Measurements from ENCODE around the gene EIF4A2. TPM values are rescaled to one million over a fixed set of nuclear protein-coding genes. Genes with fewer than 3 reads are reported as not detected.
"Not testable (repeated sequence)": the region's sequence is repeated elsewhere in the genome, so short reads cannot be mapped to it uniquely, and the experiment has no call there.

The EIF4A2 gene
- total and polyA plus RNA-seq, 3 experiments from 2014 or later, result 211 to 564 (median 563) TPM

DNA sequence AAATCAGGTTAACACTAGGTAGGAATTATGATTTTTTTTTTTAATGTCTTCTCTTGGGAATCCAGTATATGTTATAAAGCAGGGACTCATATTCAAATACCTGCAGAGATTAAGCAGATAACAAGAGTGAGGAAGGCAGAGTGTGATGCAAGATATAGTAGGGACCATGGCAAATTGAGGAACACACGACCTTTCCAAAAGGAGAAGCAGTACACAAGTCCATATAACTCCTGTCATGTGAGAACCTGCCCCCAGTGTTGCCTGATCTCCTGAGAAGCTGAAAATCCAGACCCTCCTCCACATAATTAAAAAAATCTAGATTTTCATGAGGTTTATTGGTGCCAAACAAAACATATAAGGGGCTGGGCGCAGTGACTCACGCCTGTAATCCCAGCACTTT is 19.3 kb downstream of the EIF4A2 start:
- H3K4me3 Mint-ChIP-seq, result peak overlapping the region in 1 of 7 donors; percentile 54
- DNase-seq, result no peak
- H3K4me1 Mint-ChIP-seq, result peaks cover 29 to 57% (median 50%) of the 10 kb centered on the region in 3 donors
- no peaks in the 10 kb centered on the region for H3K9me3 ChIP-seq (ENCODE audit: low read length)
- no peaks in the 10 kb centered on the region for H3K27me3 ChIP-seq (ENCODE audit: insufficient read depth, low read length, poor library complexity, severe bottlenecking)
- peaks cover 4 to 48% (median 6%) of the 10 kb centered on the region in 3 donors for H3K36me3 Mint-ChIP-seq
- no peaks in the 10 kb centered on the region for H3K9me3 Mint-ChIP-seq
- POLR2A ChIA-PET, result no interaction called here
- peaks cover 24% of the 10 kb centered on the region for H3K4me1 ChIP-seq (ENCODE audit: insufficient read depth, low read length)
- peak overlapping the region in 2 of 8 donors; percentile 27 to 65 for H3K27ac Mint-ChIP-seq
- H3K27me3 Mint-ChIP-seq, result no peaks in the 10 kb centered on the region
- H3K27ac ChIP-seq (ENCODE audit: low read depth, low read length), result no peak overlapping the region
- no peak overlapping the region for H3K4me3 ChIP-seq (ENCODE audit: low read length)
- CTCF ChIA-PET, result no interaction called here
- peaks cover 11% of the 10 kb centered on the region for H3K36me3 ChIP-seq (ENCODE audit: insufficient read depth, low read length)

DNA sequence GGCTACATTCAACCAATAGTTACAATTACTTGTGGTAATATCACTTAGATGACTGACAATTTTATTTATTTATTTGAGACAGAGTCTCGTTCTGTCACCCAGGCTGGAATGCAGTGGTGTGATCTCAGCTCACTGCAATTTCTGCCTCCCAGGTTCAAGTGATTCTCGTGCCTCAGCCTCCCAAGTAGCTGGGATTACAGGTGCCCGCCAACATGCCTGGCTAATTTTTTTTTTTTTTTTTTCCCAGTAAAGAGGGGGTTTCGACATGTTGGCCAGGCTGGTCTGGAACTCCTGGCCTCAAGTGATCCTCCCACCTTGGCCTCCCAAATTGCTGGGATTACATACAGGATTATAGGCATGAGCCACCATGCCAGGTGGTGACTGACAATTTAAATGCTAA is 20.1 kb downstream of the EIF4A2 start:
- POLR2A ChIA-PET; H3K9me3 Mint-ChIP-seq; CTCF ChIA-PET; H3K4me3 ChIP-seq (ENCODE audit: low read length); H3K27me3 Mint-ChIP-seq; H3K36me3 ChIP-seq (ENCODE audit: insufficient read depth, low read length); H3K4me3 Mint-ChIP-seq; DNase-seq; H3K9me3 ChIP-seq (ENCODE audit: low read length); H3K27me3 ChIP-seq (ENCODE audit: insufficient read depth, low read length, poor library complexity, severe bottlenecking); H3K27ac ChIP-seq (ENCODE audit: low read depth, low read length): not testable (repeated sequence)
- Mint-ChIP-seq H3K27ac (peak overlapping the region in 1 of 8 donors; percentile 70), H3K4me1 (peaks cover 27 to 52% (median 47%) of the 10 kb centered on the region in 3 donors), H3K36me3 (peaks cover 4 to 43% (median 5%) of the 10 kb centered on the region in 3 donors)
- peaks cover 25% of the 10 kb centered on the region for H3K4me1 ChIP-seq (ENCODE audit: insufficient read depth, low read length)

DNA sequence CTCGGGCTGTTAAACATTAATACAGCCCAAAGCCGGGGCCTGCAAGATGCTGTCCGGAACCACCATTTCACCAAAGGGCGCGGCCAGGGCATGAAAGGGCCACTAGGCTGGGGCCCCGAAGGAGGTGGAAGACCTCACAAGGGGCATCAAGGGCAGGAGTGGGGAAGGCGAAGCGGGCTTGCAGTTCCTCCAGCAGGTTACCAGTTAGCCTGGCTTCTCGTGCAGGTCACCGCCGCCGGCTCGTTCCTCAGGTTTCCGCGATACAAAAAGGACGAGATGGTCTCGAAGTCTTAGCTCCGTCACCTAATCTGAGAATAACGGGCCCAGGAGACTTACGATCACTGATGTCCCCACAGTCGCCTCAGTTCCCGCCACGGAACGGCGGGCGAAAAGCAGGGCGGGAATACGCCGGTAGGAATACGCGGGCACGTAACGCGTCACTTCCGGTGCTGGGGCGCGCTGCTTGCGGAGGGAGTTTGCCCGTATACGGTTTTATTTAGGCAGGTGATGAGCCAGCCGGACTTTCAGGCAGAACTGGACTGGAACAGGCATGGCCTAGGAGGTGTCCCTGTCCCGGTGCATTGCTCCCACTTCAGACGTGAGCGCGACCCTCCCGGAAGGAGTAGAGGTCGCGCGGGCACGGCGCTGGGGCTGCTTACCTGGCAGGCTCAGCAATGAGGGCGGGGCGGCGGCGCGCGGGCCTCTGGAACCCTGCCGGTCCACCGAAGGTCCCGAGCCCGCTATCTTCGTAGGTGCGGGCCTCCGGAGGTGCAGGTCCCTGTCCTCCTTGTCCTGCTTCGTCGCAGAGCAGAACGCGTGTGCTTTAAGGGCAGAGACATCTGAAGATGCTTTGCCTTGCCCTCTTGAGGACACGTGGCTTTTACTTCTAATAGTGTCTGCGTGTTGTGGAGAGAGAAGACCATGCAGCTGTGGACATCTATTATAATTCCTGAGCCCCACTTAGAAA is 23.0 kb downstream of the EIF4A2 start, which contains the start of gene RFC4:
TSS of gene RFC4 (minus strand) at position 394 of the 967 bp plus-strand sequence. CDS start 1,769 bp downstream, outside the sequence.
- peak within 1 kb of the TSS; percentile 97 for H3K4me3 ChIP-seq (ENCODE audit: low read length)
- H3K27ac ChIP-seq (ENCODE audit: low read depth, low read length), result peak within 1 kb of the TSS; percentile 84
- DNase-seq, result peak; percentile 77 to 87 (median 80)
- Mint-ChIP-seq H3K27me3 (no peaks in the 10 kb centered on the region), H3K36me3 (peaks cover 3 to 19% (median 4%) of the 10 kb centered on the region in 3 donors), H3K4me3 (peak within 1 kb of the TSS; percentile 93 to 98 (median 96)), H3K27ac (peak within 1 kb of the TSS; percentile 93 to 97 (median 96)), H3K4me1 (peaks cover 13 to 34% (median 32%) of the 10 kb centered on the region in 3 donors), H3K9me3 (no peaks in the 10 kb centered on the region)
- H3K9me3 ChIP-seq (ENCODE audit: low read length), result no peaks in the 10 kb centered on the region
- H3K4me1 ChIP-seq (ENCODE audit: insufficient read depth, low read length), result peaks cover 25% of the 10 kb centered on the region
- no peaks in the 10 kb centered on the region for H3K36me3 ChIP-seq (ENCODE audit: insufficient read depth, low read length)
- POLR2A ChIA-PET, result interaction anchor here (0.5 to 4.9 kb wide), 6 partner anchors 17 to 239 kb away, joined by 3 to 48 read pairs (median 4); partner anchors contain the start of gene EIF4A2
- CTCF ChIA-PET, result interaction anchor here (0.9 to 1.4 kb wide), 7 partner anchors 15 to 190 kb away, joined by 3 to 5 read pairs (median 4); partner anchors contain the start of gene EIF4A2
- H3K27me3 ChIP-seq (ENCODE audit: insufficient read depth, low read length, poor library complexity, severe bottlenecking), result no peaks in the 10 kb centered on the region

GRCh38 chr3:186807231-186807630 is 23.9 kb downstream of the EIF4A2 start:
- DNase-seq, result no peak
- Histone ChIP-seq H3K9me3 (ENCODE audit: low read length) (no peaks in the 10 kb centered on the region), H3K36me3 (ENCODE audit: insufficient read depth, low read length) (no peaks in the 10 kb centered on the region), H3K27me3 (ENCODE audit: insufficient read depth, low read length, poor library complexity, severe bottlenecking) (no peaks in the 10 kb centered on the region), H3K4me3 (ENCODE audit: low read length) (peak overlapping the region; percentile 97), H3K27ac (ENCODE audit: low read depth, low read length) (peak overlapping the region; percentile 84), H3K4me1 (ENCODE audit: insufficient read depth, low read length) (peaks cover 25% of the 10 kb centered on the region)
- Mint-ChIP-seq H3K9me3 (no peaks in the 10 kb centered on the region), H3K4me1 (peaks cover 13 to 34% (median 32%) of the 10 kb centered on the region in 3 donors), H3K36me3 (peaks cover 3 to 18% (median 4%) of the 10 kb centered on the region in 3 donors), H3K4me3 (peak overlapping the region; percentile 93 to 98 (median 96)), H3K27me3 (no peaks in the 10 kb centered on the region), H3K27ac (peak overlapping the region; percentile 93 to 97 (median 96))
- ChIA-PET CTCF (interaction anchor here (0.9 to 1.4 kb wide), 5 partner anchors 15 to 190 kb away, joined by 3 to 5 read pairs (median 4); partner anchors contain the start of gene EIF4A2), POLR2A (interaction anchor here (0.5 to 4.9 kb wide), 3 partner anchors 18 to 239 kb away, joined by 3 to 48 read pairs (median 9); partner anchors contain the start of gene EIF4A2)

DNA sequence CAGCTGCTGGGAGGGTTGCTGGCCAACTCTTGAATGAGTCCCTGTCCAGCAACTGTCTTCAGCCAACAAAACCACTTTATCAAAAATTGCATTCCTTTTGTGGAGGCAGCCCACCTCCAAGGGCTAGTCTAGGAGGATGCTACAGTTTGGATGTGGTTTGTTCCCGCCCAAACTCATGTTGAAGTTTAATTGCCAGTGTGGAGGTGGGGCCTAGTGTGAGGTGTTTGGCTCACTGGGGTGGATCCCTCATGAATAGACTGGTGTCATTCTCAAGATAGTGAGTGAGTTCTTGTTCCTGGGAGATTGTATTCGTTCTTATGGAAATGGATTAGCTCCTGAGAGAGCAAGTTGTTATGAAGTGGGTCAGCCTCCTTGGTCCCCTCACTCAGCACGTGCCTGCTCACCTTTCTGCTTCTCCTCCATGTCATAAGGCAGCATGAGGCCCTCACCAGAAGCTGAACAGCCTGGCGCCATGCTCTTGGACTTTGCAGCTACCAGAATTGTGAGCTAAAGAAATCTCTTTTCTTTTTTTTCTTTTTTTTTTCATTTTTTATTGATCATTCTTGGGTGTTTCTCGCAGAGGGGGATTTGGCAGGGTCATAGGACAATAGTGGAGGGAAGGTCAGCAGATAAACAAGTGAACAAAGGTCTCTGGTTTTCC is 27.1 kb downstream of the EIF4A2 start:
- no peak overlapping the region for H3K4me3 Mint-ChIP-seq
- no peaks in the 10 kb centered on the region for H3K9me3 Mint-ChIP-seq
- H3K4me1 Mint-ChIP-seq, result peaks cover 12 to 19% (median 17%) of the 10 kb centered on the region in 3 donors
- Histone ChIP-seq H3K27ac (ENCODE audit: low read depth, low read length) (no peak overlapping the region), H3K27me3 (ENCODE audit: insufficient read depth, low read length, poor library complexity, severe bottlenecking) (no peaks in the 10 kb centered on the region), H3K4me1 (ENCODE audit: insufficient read depth, low read length) (peaks cover 14% of the 10 kb centered on the region), H3K36me3 (ENCODE audit: insufficient read depth, low read length) (no peaks in the 10 kb centered on the region), H3K4me3 (ENCODE audit: low read length) (no peak overlapping the region), H3K9me3 (ENCODE audit: low read length) (no peaks in the 10 kb centered on the region)
- H3K27ac Mint-ChIP-seq, result no peak overlapping the region
- peaks cover 0 to 6% (median 0%) of the 10 kb centered on the region in 3 donors for H3K36me3 Mint-ChIP-seq
- H3K27me3 Mint-ChIP-seq, result peaks cover 0 to 5% of the 10 kb centered on the region in 2 donors
- CTCF ChIA-PET, result interaction anchor here (0.8 to 1.0 kb wide), 2 partner anchors 11 to 196 kb away, joined by 3 read pairs; no protein-coding TSS in a partner anchor
- DNase-seq, result no peak
- POLR2A ChIA-PET, result no interaction called here

GRCh38 chr3:186811313-186811712 is 27.9 kb downstream of the EIF4A2 start:
- H3K27me3 ChIP-seq (ENCODE audit: insufficient read depth, low read length, poor library complexity, severe bottlenecking); H3K27ac ChIP-seq (ENCODE audit: low read depth, low read length); H3K9me3 Mint-ChIP-seq; H3K9me3 ChIP-seq (ENCODE audit: low read length); H3K27me3 Mint-ChIP-seq; CTCF ChIA-PET; DNase-seq; H3K4me1 ChIP-seq (ENCODE audit: insufficient read depth, low read length); H3K36me3 Mint-ChIP-seq; H3K27ac Mint-ChIP-seq; POLR2A ChIA-PET; H3K4me3 Mint-ChIP-seq; H3K36me3 ChIP-seq (ENCODE audit: insufficient read depth, low read length); H3K4me3 ChIP-seq (ENCODE audit: low read length): not testable (repeated sequence)
- peaks cover 10 to 11% (median 11%) of the 10 kb centered on the region in 3 donors for H3K4me1 Mint-ChIP-seq

DNA sequence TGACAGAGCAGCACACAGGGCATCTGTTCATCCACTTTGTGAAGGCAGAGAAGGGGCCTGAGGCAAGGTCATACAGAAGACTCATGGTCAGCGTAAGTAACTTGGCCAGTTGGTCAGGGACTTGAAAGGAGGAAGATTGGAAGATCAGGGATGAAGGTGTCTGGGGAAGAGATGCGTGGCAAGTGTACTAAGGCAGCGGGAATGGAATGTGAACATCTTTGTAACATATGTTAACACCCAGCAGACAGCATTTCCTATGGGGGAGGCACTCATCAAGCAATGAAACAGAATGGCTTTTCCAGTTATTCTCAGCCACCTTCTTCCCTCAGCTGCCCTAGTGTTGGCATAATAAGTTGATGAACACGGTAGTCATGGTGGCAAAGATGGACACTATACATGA is 30.7 kb downstream of the EIF4A2 start:
- H3K9me3 Mint-ChIP-seq, result no peaks in the 10 kb centered on the region
- no peaks in the 10 kb centered on the region for H3K36me3 ChIP-seq (ENCODE audit: insufficient read depth, low read length)
- H3K27ac Mint-ChIP-seq, result no peak overlapping the region
- no peak overlapping the region for H3K27ac ChIP-seq (ENCODE audit: low read depth, low read length)
- no peaks in the 10 kb centered on the region for H3K27me3 ChIP-seq (ENCODE audit: insufficient read depth, low read length, poor library complexity, severe bottlenecking)
- no peak overlapping the region for H3K4me3 ChIP-seq (ENCODE audit: low read length)
- CTCF ChIA-PET, result interaction anchor here (0.8 to 1.5 kb wide), 2 partner anchors 197 to 200 kb away, joined by 3 to 6 read pairs; no protein-coding TSS in a partner anchor
- peaks cover 0 to 6% of the 10 kb centered on the region in 2 donors for H3K27me3 Mint-ChIP-seq
- POLR2A ChIA-PET, result no interaction called here
- DNase-seq, result no peak
- H3K4me3 Mint-ChIP-seq, result no peak overlapping the region
- H3K4me1 ChIP-seq (ENCODE audit: insufficient read depth, low read length), result no peaks in the 10 kb centered on the region
- no peaks in the 10 kb centered on the region for H3K36me3 Mint-ChIP-seq
- H3K4me1 Mint-ChIP-seq, result no peaks in the 10 kb centered on the region
- H3K9me3 ChIP-seq (ENCODE audit: low read length), result no peaks in the 10 kb centered on the region

Data from CD8-positive, alpha-beta memory T cell (primary cell).